ENCODE measurements around the gene CARD9.
A peak's percentile ranks its signal among the peaks of the same experiment; 100 is the strongest.

CARD9 gene

GRCh38 chr9:136372561-136373299 is 739 bp downstream of the CARD9 start:
- in situ Hi-C loops (cut with HindIII; ENCODE audit: low pct_ligation_motif_present, low sequenced_read_pairs), result no loop called here
- Histone ChIP-seq H3K27ac (no peak overlapping the region), H3K36me3 (replicated peaks) (peaks cover 11% of the 10 kb centered on the region), H3K4me3 (ENCODE audit: low read depth, low read length) (no peak overlapping the region), H3K27me3 (replicated peaks) (no peaks in the 10 kb centered on the region)
- peak; percentile 45 for DNase-seq
- TF ChIP-seq, protein P1, sequence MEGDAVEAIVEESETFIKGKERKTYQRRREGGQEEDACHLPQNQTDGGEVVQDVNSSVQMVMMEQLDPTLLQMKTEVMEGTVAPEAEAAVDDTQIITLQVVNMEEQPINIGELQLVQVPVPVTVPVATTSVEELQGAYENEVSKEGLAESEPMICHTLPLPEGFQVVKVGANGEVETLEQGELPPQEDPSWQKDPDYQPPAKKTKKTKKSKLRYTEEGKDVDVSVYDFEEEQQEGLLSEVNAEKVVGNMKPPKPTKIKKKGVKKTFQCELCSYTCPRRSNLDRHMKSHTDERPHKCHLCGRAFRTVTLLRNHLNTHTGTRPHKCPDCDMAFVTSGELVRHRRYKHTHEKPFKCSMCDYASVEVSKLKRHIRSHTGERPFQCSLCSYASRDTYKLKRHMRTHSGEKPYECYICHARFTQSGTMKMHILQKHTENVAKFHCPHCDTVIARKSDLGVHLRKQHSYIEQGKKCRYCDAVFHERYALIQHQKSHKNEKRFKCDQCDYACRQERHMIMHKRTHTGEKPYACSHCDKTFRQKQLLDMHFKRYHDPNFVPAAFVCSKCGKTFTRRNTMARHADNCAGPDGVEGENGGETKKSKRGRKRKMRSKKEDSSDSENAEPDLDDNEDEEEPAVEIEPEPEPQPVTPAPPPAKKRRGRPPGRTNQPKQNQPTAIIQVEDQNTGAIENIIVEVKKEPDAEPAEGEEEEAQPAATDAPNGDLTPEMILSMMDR (IDR thresholded peaks at IDR 0.05; ENCODE audit: low read depth, low read length, missing control alignments), result peak; percentile 51

DNA sequence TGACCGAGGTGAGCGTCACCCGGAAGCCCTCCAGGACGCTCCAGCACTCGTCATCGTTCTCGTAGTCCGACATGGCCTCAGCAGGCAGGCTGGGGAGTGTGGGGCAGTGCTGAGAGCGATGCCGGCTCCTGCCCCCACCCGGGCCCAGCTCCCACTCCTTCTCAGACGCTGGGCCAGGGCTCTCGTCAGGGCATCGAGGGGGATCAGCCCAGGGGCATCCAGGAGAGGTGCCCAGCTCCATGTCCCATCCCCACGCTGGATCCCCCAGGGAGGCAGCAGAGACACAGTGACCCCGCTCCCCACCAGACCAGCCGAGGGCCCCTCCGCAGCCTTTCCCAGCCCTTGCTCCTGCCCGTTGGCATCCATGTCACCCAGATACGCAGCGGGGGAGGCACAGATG is 1.5 kb downstream of the CARD9 start:
- in situ Hi-C loops (cut with HindIII; ENCODE audit: low pct_ligation_motif_present, low sequenced_read_pairs), result no loop called here
- DNase-seq, result no peak
- Histone ChIP-seq H3K36me3 (replicated peaks) (peaks cover 11% of the 10 kb centered on the region), H3K27me3 (replicated peaks) (no peaks in the 10 kb centered on the region), H3K4me3 (ENCODE audit: low read depth, low read length) (no peak overlapping the region), H3K27ac (no peak overlapping the region)
- TF ChIP-seq, protein P1 (IDR thresholded peaks at IDR 0.05; ENCODE audit: low read depth, low read length, missing control alignments), result no peak

- H3K36me3 ChIP-seq (replicated peaks), result peaks cover 11% of the 10 kb centered on the region
- no peak for DNase-seq
- no peak overlapping the region for H3K4me3 ChIP-seq (ENCODE audit: low read depth, low read length)
- TF ChIP-seq, protein P1 (IDR thresholded peaks at IDR 0.05; ENCODE audit: low read depth, low read length, missing control alignments), result no peak
- in situ Hi-C loops (cut with HindIII; ENCODE audit: low pct_ligation_motif_present, low sequenced_read_pairs), result no loop called here
- H3K27me3 ChIP-seq (replicated peaks), result no peaks in the 10 kb centered on the region
- no peak overlapping the region for H3K27ac ChIP-seq
Observed at GRCh38 chr9:136371533-136371880, 2.0 kb downstream of the CARD9 start.

DNA sequence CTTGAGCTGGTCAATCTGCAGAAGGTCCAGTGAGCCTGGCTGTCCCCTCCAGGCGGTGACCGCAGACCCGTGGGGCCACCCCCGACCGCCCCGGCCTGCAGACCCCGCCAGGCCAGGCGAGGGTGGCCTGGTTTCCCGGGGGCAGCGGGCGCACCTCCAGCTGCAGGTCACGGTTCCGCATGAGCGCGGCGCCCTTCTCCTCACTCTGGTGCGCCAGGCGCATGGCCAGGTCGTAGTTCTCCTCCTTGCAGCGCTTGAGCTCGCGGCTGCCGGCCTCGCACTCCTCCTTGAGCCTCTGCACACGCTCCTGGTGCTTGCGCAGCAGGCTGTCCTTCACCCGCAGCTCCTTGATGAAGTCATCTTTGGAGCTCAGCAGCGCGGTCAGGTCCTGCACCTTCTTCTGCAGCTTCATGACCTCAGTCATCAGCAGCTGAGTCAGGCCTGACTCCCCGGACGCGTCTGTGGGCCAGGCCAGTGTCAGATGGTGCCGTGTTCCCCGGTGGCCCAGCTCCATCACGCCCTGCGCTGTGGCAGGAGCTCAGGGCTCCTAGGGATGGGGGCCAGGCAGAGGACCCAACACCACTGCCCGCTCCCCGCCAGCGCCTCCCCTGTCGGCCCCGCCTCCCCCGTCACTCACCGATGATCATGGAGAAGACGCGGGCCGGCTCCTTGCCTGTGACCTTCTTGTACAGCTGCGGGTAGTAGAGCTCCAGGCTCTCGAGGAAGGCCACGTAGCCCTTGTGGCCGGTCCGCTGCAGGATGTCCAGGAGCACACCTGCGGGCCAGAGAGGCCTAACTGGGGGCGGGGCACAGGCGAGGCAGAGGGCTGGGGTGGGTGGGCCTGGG is 2.6 kb downstream of the CARD9 start:
- in situ Hi-C loops (cut with HindIII; ENCODE audit: low pct_ligation_motif_present, low sequenced_read_pairs), result no loop called here
- TF ChIP-seq, protein P1 (IDR thresholded peaks at IDR 0.05; ENCODE audit: low read depth, low read length, missing control alignments), result no peak

GRCh38 chr9:136370037-136370436 is 3.4 kb downstream of the CARD9 start:
- H3K27ac ChIP-seq, result no peak overlapping the region
- peaks cover 5% of the 10 kb centered on the region for H3K36me3 ChIP-seq (replicated peaks)
- in situ Hi-C loops (cut with HindIII; ENCODE audit: low pct_ligation_motif_present, low sequenced_read_pairs), result no loop called here
- TF ChIP-seq, protein P1 (IDR thresholded peaks at IDR 0.05; ENCODE audit: low read depth, low read length, missing control alignments), result no peak
- DNase-seq, result no peak
- no peaks in the 10 kb centered on the region for H3K27me3 ChIP-seq (replicated peaks)
- no peak overlapping the region for H3K4me3 ChIP-seq (ENCODE audit: low read depth, low read length)

More for the DNA sequence above, 2.6 kb downstream of the CARD9 start:
- Histone ChIP-seq H3K4me3 (ENCODE audit: low read depth, low read length) (no peak overlapping the region), H3K36me3 (replicated peaks) (peaks cover 11% of the 10 kb centered on the region), H3K27me3 (replicated peaks) (no peaks in the 10 kb centered on the region), H3K27ac (no peak overlapping the region)
- DNase-seq, result no peak
